ENCODE data around the gene COL26A1. TPM values are rescaled to one million over a fixed set of nuclear protein-coding genes. Genes with fewer than 3 reads are reported as not detected.
"Not testable (repeated sequence)": the region's sequence is repeated elsewhere in the genome, so short reads cannot be mapped to it uniquely, and the experiment has no call there.

The COL26A1 gene
- total RNA-seq, 1 experiment from 2014 or later = 0.18 TPM

DNA sequence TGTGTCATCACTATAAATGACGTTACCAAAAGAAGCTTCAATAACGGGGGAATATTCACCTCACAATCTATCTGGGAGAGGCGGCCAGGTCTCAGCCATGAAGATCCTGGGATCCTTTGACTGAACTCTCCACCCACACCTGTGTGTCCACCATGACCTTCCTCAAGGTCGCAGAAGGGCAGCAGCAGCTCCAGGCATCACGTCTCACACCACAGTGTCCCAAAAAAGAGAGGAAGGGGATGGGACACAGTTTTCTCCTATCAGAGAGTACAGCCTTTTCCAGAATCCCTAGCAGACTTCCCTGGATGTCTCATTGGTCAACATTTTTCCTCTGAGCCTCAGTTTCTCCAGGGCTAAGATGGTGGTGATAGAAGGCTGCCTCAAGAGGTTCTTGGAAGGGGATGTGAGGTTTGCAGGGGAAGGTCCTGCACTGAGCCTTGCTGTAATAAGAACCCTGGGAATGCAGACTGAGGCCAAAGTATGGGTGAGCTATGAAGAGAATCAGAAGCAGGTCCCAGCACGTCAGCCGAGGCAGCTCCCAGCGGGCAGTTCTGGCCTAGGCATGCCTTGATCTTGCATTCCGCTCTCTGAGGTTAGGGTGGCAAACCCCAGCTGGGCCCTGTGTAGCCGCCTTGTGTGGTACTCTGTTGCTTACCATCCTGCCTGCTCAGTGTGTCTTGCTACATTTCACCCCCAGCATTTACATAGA is 63.8 kb downstream of the COL26A1 start:
- in situ Hi-C loops (cut with HindIII; ENCODE audit: low pct_unique_long_range_greater_than_20kb, low sequenced_read_pairs) = no loop called here
- DNase-seq (ENCODE audit: low read depth, low spot score) = no peak

DNA sequence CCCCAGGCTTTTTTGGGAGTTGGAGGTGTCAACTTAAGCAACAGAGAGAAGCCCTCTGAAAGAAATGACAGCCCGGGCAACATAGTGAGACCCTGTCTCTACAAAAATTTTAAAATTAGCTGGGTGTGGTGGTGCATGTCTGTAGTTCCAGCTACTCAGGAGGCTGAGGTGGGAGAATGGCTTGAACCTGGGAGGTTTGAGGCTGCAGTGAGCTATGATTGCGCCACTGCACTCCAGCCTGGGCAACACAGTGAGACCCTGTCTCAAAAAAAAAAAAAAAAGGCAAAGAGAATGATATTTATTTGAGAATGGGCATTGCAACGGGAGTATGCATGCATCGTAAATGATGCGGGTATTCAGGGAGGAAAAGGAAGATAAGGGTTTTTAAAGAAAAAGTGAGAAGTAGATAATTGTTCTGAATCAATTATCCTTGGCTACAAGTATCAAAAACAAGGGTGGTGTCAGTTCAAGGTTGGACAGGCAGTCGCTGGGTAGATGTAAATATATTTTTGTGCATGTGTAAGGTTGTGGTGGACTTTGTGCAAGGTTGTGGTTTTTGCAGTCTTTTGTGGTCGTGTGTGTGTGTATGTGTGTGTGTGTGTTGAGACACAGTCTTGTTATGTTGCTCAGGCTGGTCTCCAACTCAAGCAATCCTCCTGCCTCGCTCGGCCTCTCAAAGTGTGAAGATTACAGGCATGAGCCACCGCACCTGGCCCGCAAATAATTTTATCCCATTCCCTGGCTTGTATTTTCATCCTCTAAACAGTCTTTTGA is 65.6 kb downstream of the COL26A1 start:
- in situ Hi-C loops (cut with HindIII; ENCODE audit: low pct_unique_long_range_greater_than_20kb, low sequenced_read_pairs) = no loop called here
- DNase-seq (ENCODE audit: low read depth, low spot score) = no peak

GRCh38 chr7:101432316-101432715 is 69.6 kb downstream of the COL26A1 start:
- no peak for DNase-seq (ENCODE audit: low read depth, low spot score)
- in situ Hi-C loops (cut with HindIII; ENCODE audit: low pct_unique_long_range_greater_than_20kb, low sequenced_read_pairs) = no loop called here

GRCh38 chr7:101433688-101434087 is 71.0 kb downstream of the COL26A1 start:
- DNase-seq (ENCODE audit: low read depth, low spot score) = no peak
- in situ Hi-C loops (cut with HindIII; ENCODE audit: low pct_unique_long_range_greater_than_20kb, low sequenced_read_pairs) = no loop called here

DNA sequence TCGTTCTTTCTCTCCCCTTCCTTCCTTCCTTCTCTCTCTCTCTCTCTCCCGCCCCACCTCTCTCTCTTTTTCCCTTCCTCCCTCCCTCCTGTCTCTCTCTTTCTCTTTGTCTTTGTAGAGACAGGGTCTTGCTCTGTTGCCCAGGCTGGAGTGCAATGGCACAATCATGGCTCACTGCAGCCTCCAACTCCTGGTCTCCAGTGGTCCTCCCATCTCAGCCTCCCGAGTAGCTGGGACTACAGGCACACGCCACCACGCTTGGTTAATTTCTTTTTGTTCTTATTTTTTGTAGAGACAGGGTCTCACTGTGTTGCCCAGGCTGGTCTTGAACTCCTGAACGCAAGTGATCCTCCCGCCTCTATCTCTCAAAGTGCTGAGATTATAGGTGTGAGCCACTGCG is 71.5 kb downstream of the COL26A1 start:
- DNase-seq (ENCODE audit: low read depth, low spot score); in situ Hi-C loops (cut with HindIII; ENCODE audit: low pct_unique_long_range_greater_than_20kb, low sequenced_read_pairs): not testable (repeated sequence)

GRCh38 chr7:101435461-101436220 is 73.0 kb downstream of the COL26A1 start:
- no peak for DNase-seq (ENCODE audit: low read depth, low spot score)
- in situ Hi-C loops (cut with HindIII; ENCODE audit: low pct_unique_long_range_greater_than_20kb, low sequenced_read_pairs) = no loop called here

DNA sequence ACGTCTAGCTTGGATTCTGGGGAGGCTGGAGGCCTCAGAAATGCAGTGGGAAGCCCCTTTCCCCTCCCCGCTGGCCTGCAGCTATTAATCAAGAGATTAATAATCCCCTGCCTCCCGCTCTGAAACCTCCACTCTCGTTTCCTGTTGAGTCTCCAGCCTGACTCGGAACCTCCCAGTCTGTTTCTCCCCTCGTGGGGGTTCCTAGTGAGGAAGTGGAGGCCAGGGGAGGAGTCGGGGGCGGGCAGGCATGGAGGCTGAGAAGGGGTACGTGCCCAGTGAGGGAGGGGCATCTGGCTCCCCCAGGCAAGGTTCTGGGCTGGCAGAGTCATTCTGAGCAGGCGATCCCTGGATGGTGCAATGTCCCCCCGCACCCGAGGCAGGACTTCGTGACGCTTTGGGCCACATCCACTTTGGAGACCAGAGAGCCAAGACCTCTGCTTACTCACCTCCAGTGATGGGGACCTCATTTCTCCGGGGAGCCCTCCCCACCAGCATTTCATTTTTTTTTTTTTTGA is 73.6 kb downstream of the COL26A1 start:
- DNase-seq (ENCODE audit: low read depth, low spot score) = no peak
- in situ Hi-C loops (cut with HindIII; ENCODE audit: low pct_unique_long_range_greater_than_20kb, low sequenced_read_pairs) = no loop called here

- in situ Hi-C loops (cut with HindIII; ENCODE audit: low pct_unique_long_range_greater_than_20kb, low sequenced_read_pairs) = no loop called here
- peak; percentile 77 for DNase-seq (ENCODE audit: low read depth, low spot score)
These were observed 74.3 kb downstream of the COL26A1 start for GRCh38 chr7:101436857-101437576.

DNA sequence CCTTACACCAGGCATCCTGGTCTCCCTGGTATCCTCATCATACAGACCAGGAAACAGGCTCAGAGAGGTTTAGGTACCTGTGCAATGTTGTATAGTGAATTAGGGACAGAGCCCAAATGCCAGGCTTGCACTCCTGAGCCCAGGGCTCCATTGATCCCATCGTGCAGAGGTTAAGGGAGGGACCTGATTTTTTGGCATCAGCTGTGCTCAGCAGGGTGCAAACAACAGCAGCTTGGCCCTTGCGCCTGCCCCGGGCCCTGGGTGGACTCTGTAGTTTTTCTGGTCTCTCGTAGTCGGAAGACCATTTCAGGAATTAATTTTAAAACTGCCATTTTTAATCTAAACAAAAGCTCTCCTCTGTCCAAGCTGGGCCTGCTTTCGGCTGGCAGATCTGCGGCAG is 79.2 kb downstream of the COL26A1 start:
- no peak for DNase-seq (ENCODE audit: low read depth, low spot score)
- in situ Hi-C loops (cut with HindIII; ENCODE audit: low pct_unique_long_range_greater_than_20kb, low sequenced_read_pairs) = no loop called here

DNA sequence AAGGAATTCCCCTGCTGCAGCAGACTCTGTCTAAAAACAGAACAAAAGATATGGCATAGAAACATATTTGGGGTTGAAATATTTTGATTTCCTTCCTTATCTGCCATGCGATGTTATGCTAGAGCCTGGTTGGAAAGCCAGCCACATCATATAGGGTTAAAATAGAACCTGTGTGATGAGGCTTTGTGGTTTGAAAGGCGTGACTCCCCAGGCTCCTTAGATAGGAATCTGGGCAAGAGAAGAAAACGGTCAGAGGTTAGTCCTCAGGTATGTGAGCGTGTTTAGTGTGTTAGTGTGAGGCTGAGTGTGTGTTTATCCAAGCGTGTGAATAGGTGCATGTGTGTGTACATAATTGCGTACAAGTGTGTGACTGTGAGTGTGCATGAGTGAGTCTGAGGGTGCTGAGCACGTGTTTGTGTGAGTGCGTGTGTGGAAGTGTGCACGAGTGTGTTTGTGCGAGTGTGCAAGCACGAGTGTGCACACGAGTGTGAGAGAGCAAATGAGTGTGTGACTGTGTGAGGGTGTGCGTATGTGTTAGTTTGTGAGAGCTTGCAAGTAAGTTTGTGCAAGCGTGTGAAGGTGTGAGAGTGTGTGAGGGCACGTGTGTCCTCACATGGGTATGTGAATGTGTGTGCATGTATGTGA is 79.9 kb downstream of the COL26A1 start:
- no peak for DNase-seq (ENCODE audit: low read depth, low spot score)
- in situ Hi-C loops (cut with HindIII; ENCODE audit: low pct_unique_long_range_greater_than_20kb, low sequenced_read_pairs) = no loop called here

DNA sequence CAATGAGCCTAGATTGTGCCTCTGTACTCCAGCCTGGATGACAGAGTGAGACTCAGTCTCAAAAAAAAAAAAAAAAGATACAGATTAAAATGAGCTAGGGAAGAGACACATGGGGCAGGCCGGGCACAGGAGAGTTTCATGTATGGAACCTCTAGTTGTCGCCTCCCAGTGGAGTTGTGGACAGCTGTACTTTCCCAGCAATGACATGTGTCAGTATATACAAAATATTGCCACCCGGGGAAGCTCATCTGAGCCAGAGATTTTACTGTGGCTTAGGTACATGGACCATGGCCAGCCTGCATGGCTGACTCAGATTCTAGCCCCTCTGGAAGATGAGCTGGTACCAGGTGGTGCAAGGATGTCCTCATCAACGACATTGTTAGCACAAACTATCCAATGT is 87.4 kb downstream of the COL26A1 start:
- in situ Hi-C loops (cut with HindIII; ENCODE audit: low pct_unique_long_range_greater_than_20kb, low sequenced_read_pairs) = no loop called here
- DNase-seq (ENCODE audit: low read depth, low spot score) = no peak

GRCh38 chr7:101453617-101454016 is 90.9 kb downstream of the COL26A1 start:
- no peak for DNase-seq (ENCODE audit: low read depth, low spot score)

DNA sequence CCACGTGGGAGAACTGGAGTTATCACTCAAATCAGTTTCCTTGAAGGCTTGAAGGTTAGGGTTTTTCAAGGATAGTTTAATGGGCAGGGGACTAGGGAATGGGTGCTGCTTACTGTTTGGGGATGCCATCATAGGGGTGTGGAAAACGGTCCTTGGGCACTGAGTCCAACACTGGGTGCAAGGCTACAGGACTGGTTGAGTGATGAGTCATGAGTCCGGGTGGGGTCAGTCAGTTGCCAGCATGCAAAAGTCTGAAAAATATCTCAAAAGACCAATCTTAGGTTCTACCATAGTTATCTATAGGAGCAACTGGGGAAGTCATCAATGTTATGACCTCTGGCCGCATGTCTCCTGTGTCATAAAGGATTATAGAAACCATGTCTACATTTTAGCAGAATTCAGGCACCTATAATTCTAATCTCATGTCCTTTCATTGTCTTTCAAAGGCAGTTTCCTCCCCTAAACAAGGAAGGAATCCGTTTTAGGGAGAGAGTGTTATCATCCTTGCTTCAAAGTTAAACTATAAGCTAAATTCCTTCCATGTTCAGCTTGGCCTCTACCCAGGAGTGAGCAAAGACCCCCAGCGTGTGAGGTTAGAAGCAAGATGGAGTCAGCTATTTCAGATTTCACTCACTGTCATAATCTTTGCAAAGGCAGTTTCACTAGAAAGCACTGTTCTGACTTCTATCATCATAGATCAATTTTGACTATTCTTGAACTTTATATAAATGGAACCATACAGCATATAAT is 94.5 kb downstream of the COL26A1 start:
- no peak for DNase-seq (ENCODE audit: low read depth, low spot score)

More at GRCh38 chr7:101453617-101454016, 90.9 kb downstream of the COL26A1 start:
- in situ Hi-C loops (cut with HindIII; ENCODE audit: low pct_unique_long_range_greater_than_20kb, low sequenced_read_pairs) = no loop called here

DNA sequence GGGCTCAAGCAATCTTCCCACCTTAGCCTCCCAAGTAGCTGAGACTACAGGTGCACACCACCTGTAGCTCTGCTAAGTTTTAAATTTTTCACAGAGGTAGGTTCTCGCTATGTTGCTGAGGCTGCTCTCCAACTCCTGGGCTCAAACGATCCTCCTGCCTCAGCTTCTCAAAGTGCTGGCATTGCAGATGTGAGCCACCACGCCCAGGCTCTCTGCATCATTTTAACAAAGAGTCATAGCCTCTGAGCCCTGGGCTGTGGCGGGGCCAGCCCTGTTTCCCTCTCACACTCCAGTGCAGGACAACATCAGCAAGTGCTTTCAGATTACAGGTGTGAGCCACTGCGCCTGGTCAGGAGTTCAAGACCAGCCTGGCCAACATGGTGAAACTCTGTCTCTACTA is 102.5 kb downstream of the COL26A1 start:
- in situ Hi-C loops (cut with HindIII; ENCODE audit: low pct_unique_long_range_greater_than_20kb, low sequenced_read_pairs) = no loop called here

More for the DNA sequence above, 94.5 kb downstream of the COL26A1 start:
- in situ Hi-C loops (cut with HindIII; ENCODE audit: low pct_unique_long_range_greater_than_20kb, low sequenced_read_pairs) = no loop called here

DNA sequence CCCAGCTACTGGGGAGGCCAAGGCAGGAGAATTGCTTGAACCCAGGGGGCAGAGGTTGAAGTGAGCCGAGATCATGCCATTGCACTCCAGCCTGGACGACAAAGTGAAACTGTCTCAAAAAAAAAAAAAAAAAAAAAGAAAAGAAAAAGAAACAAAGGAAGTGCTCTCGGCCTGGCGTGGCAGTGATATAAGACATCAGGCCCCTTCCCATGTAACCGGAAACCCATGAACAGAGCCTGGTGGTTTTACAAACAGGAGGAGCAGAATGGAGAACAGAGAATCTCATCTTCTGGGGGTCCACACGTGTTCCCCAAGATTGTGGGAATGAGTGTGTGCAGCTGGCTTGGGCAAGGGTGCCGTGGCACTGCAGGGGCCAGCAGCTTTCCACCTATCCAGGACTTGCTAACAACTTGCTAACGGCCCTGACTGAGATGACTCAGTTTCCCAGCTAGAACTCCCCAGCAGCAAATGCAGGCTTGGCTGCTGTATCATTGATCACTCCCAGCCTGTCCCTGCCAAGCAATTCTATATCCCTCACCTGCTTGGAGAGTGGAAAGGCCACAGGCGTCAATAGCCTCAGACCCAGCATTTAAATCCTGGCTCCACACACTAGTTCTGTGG is 103.0 kb downstream of the COL26A1 start:
- DNase-seq (ENCODE audit: low read depth, low spot score) = no peak
- in situ Hi-C loops (cut with HindIII; ENCODE audit: low pct_unique_long_range_greater_than_20kb, low sequenced_read_pairs) = no loop called here

More for the DNA sequence above, 102.5 kb downstream of the COL26A1 start:
- no peak for DNase-seq (ENCODE audit: low read depth, low spot score)

DNA sequence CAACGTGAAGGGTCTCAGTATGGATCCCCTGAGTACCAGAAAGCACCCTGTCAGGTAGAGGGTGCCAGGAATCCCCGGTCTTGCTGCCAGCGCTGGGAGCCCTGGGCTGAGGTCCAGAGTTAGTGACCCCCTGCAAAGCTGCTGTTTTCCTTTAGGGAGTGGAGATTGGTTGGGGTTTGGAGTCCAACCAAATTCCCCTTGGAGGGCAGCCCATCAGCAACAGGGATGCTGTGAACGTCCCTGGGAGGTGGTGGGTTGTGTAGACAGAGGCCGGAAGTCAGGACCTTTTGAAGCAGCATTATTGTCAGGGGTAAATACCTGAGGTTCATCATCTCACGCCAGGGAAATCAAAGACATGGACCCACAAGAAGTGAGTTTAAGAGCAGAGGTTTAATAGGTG is 104.2 kb downstream of the COL26A1 start:
- in situ Hi-C loops (cut with HindIII; ENCODE audit: low pct_unique_long_range_greater_than_20kb, low sequenced_read_pairs) = no loop called here
- no peak for DNase-seq (ENCODE audit: low read depth, low spot score)

Data from SK-MEL-5 (cell line).